Cardiac muscle cell (in vitro differentiated cells and primary cell): ENCODE data around the gene PLPPR1. TPM values are rescaled to one million over a fixed set of nuclear protein-coding genes. Genes with fewer than 3 reads are reported as not detected.

Experiments
- DNase-seq, 2 donors: peaks; one replicate each; pipeline versions ENCODE4 v3.0.0 to v3.0.0-alpha.2; 2010 to 2017; ENCODE audit warnings: low read depth in 1 of 2, low spot score in 1 of 2
- H3K27ac ChIP-seq: fragments of 200-600 bp; sonication (generic); 2 replicates; pipeline ENCODE4 v1.5.1; 2016
- H3K27me3 ChIP-seq: fragments of 200-600 bp; sonication (generic); 2 replicates; pipeline ENCODE4 v1.6.0; 2016; ENCODE audit warnings: control low read depth
- H3K36me3 ChIP-seq: fragments of 200-600 bp; sonication (generic); 2 replicates; pipeline ENCODE4 v1.5.1; 2016; ENCODE audit warnings: control low read depth
- H3K4me1 ChIP-seq: fragments of 200-600 bp; sonication (generic); 2 replicates; pipeline ENCODE4 v1.8.1; 2017; ENCODE audit warnings: low read depth, mild to moderate bottlenecking, mixed run types
- H3K4me3 ChIP-seq: fragments of 200-600 bp; sonication (generic); 2 replicates; pipeline ENCODE4 v1.5.1; 2016; ENCODE audit warnings: mild to moderate bottlenecking
- H3K9me3 ChIP-seq: fragments of 200-600 bp; sonication (generic); 2 replicates; pipeline ENCODE4 v1.5.1; 2017; ENCODE audit warnings: low read depth, mild to moderate bottlenecking, control low read depth
- polyA plus RNA-seq: library from polyadenylated mRNA; unstranded; fragments of >200 nt; fragmentation: Nextera tagmentation; extraction: Ambion mirVana; gene quantifications from 2 replicates; pipeline ENCODE4 v1.2.1, GENCODE V29; 2016
- total RNA-seq: library from RNA; depleted of rRNA; stranded (reverse); fragments of >200 nt; gene quantifications from 2 replicates; pipeline ENCODE4 v1.2.3, GENCODE V29; 2016
- TF ChIP-seq, protein P1 (sequence below): IDR thresholded peaks from 2 replicates; pipeline ENCODE4 v1.5.1; 2012; ENCODE audit warnings: low read depth, mild to moderate bottlenecking, low read length

The PLPPR1 gene
- total and polyA plus RNA-seq, 2 experiments from 2014 or later, result 0.98 to 1.2 TPM

GRCh38 chr9:101315112-101315450 is 286.6 kb downstream of the PLPPR1 start:
- no peaks in the 10 kb centered on the region for H3K36me3 ChIP-seq
- H3K27me3 ChIP-seq, result no peaks in the 10 kb centered on the region
- no peaks in the 10 kb centered on the region for H3K4me1 ChIP-seq
- no peaks in the 10 kb centered on the region for H3K9me3 ChIP-seq
- TF ChIP-seq, protein P1, sequence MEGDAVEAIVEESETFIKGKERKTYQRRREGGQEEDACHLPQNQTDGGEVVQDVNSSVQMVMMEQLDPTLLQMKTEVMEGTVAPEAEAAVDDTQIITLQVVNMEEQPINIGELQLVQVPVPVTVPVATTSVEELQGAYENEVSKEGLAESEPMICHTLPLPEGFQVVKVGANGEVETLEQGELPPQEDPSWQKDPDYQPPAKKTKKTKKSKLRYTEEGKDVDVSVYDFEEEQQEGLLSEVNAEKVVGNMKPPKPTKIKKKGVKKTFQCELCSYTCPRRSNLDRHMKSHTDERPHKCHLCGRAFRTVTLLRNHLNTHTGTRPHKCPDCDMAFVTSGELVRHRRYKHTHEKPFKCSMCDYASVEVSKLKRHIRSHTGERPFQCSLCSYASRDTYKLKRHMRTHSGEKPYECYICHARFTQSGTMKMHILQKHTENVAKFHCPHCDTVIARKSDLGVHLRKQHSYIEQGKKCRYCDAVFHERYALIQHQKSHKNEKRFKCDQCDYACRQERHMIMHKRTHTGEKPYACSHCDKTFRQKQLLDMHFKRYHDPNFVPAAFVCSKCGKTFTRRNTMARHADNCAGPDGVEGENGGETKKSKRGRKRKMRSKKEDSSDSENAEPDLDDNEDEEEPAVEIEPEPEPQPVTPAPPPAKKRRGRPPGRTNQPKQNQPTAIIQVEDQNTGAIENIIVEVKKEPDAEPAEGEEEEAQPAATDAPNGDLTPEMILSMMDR, result no peak
- no peak for DNase-seq
- no peak overlapping the region for H3K27ac ChIP-seq
- no peak overlapping the region for H3K4me3 ChIP-seq

- Histone ChIP-seq H3K9me3 (no peaks in the 10 kb centered on the region), H3K27me3 (no peaks in the 10 kb centered on the region), H3K4me3 (no peak overlapping the region), H3K27ac (no peak overlapping the region), H3K36me3 (no peaks in the 10 kb centered on the region), H3K4me1 (no peaks in the 10 kb centered on the region)
- no peak for DNase-seq
- TF ChIP-seq, protein P1, result no peak
Observed at GRCh38 chr9:101317735-101318134, 289.2 kb downstream of the PLPPR1 start.

DNA sequence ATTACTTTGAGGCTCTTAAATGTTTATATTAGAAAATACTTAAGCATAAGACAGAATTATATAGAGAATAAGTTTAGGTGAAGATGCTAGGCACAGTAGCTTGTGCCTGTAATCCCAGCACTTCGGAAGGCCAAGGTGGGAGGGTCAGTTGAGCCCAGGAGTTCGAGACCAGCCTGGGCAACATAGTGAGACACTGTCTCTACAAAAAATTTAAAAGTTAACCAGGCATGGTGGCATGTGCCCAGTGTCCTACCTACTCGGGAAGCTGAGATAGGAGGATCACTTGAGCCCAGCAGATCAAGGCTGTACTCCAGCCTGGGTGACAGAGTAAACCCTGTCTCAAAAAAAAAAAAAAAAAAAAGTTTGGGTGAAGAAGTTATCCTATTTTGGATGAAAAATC is 294.6 kb downstream of the PLPPR1 start:
- H3K9me3 ChIP-seq, result no peaks in the 10 kb centered on the region
- H3K4me3 ChIP-seq, result no peak overlapping the region
- no peak overlapping the region for H3K27ac ChIP-seq
- no peak for DNase-seq
- H3K36me3 ChIP-seq, result no peaks in the 10 kb centered on the region
- TF ChIP-seq, protein P1, result no peak
- H3K27me3 ChIP-seq, result no peaks in the 10 kb centered on the region
- H3K4me1 ChIP-seq, result no peaks in the 10 kb centered on the region

DNA sequence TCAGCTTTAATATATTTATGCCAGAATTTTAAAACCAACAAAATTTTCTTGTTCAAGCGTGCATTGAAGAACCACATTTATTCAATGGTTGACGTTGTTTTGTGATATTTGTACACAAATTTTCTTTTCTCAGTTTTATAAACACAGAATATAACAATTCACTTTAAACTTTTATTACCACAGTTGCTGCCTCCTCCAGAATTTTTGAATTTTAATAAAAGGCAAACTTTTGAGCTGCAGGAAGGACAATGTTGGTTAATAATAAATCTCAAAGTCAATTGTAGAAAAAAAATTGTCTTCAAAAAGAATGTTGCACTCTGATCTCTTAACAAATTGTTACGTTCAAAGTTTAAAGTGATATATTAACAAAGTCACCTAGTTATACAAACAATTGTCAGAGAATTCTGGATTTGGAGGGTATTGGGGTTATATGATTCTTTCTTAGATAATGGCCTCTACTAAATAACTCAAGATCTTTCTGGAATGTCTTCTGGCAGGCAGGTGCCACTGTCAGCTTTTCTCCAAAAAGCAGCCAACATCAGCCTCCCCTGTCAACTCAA is 295.8 kb downstream of the PLPPR1 start:
- no peaks in the 10 kb centered on the region for H3K27me3 ChIP-seq
- TF ChIP-seq, protein P1, result no peak
- no peak for DNase-seq
- H3K36me3 ChIP-seq, result no peaks in the 10 kb centered on the region
- no peaks in the 10 kb centered on the region for H3K4me1 ChIP-seq
- no peak overlapping the region for H3K27ac ChIP-seq
- H3K4me3 ChIP-seq, result no peak overlapping the region
- no peaks in the 10 kb centered on the region for H3K9me3 ChIP-seq

DNA sequence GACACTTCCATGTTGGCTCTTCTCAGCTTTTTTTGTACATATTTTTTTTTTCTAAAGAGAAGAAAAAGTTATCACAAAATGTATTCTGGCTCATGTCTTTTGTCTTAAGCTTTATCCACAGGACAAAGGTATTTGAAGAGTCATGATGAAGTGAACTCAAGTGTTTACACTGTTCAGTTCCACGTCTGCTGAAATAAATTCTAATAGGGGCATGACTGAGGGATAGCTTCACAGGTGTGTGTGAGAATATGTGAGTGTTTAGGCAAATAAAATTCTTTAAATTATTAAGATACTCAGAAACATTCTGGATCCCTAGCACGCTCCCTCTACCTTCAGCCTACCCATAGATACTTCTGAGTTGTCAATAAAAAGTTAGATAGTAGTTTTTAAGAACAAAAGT is 296.5 kb downstream of the PLPPR1 start:
- TF ChIP-seq, protein P1, result no peak
- DNase-seq, result no peak
- Histone ChIP-seq H3K36me3 (no peaks in the 10 kb centered on the region), H3K27me3 (no peaks in the 10 kb centered on the region), H3K27ac (no peak overlapping the region), H3K4me3 (no peak overlapping the region), H3K4me1 (no peaks in the 10 kb centered on the region), H3K9me3 (no peaks in the 10 kb centered on the region)

DNA sequence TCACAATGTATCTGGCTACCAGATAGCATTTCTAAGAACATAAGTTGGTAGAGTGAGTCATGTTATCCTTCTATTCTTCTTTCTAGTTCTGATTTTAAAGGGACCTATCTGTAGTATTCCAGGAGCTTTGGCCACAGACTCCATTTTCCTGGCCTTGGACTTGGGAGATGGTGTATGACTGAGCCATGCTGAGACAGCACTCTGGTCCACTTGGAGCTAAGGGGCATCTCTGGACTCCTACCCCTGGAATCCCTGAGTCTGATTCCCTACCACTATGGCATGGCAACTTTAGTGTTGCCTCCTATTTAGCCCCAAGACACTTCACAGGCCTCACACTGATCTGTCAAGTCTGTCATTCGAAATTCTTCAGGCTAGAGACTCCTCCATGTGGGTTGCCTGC is 297.5 kb downstream of the PLPPR1 start:
- TF ChIP-seq, protein P1, result no peak
- H3K9me3 ChIP-seq, result no peaks in the 10 kb centered on the region
- DNase-seq, result no peak
- H3K27ac ChIP-seq, result no peak overlapping the region
- H3K36me3 ChIP-seq, result no peaks in the 10 kb centered on the region
- no peaks in the 10 kb centered on the region for H3K27me3 ChIP-seq
- H3K4me3 ChIP-seq, result no peak overlapping the region
- H3K4me1 ChIP-seq, result no peaks in the 10 kb centered on the region
